HG03571 (cell line): ENCODE data around the gene ACAP2.
"Not testable (repeated sequence)": the region's sequence is repeated elsewhere in the genome, so short reads cannot be mapped to it uniquely, and the experiment has no call there.

ENCODE experiments used
- ATAC-seq: cut with Tn5 transposase; IDR thresholded peaks from one replicate; pipeline ENCODE4 v1.9.1; 2021; ENCODE audit not compliant: unreplicated experiment

The ACAP2 gene, protein sequence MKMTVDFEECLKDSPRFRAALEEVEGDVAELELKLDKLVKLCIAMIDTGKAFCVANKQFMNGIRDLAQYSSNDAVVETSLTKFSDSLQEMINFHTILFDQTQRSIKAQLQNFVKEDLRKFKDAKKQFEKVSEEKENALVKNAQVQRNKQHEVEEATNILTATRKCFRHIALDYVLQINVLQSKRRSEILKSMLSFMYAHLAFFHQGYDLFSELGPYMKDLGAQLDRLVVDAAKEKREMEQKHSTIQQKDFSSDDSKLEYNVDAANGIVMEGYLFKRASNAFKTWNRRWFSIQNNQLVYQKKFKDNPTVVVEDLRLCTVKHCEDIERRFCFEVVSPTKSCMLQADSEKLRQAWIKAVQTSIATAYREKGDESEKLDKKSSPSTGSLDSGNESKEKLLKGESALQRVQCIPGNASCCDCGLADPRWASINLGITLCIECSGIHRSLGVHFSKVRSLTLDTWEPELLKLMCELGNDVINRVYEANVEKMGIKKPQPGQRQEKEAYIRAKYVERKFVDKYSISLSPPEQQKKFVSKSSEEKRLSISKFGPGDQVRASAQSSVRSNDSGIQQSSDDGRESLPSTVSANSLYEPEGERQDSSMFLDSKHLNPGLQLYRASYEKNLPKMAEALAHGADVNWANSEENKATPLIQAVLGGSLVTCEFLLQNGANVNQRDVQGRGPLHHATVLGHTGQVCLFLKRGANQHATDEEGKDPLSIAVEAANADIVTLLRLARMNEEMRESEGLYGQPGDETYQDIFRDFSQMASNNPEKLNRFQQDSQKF

GRCh38 chr3:195442573-195443390 lies at the start of gene ACAP2:
Gene ACAP2, minus strand, starts transcription at chr3:195443020. Its CDS starts 173 bp downstream, at chr3:195442847.
- peak; percentile 91 for ATAC-seq

DNA sequence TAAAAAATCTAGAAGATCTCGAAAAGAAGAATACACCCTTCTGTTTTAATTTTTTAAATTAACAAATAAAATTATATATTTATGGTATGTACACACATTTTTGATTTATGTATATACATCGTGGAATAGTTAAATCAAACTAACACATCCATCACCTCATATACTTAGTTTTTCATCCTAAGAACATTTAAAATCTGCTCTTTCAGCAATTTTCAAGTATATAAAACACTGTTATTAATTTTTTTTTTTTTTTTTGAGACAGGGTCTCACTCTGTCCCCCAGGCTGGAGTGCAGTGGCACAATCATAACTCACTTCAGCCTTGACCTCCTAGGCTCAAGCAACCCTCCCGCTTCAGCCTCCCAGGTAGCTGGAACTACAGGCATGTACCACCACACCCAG lies 32.8 kb upstream of the ACAP2 start:
- no peak for ATAC-seq

GRCh38 chr3:195475116-195475515 lies 32.3 kb upstream of the ACAP2 start:
- ATAC-seq = not testable (repeated sequence)

GRCh38 chr3:195468841-195469240 lies 26.0 kb upstream of the ACAP2 start:
- no peak for ATAC-seq

DNA sequence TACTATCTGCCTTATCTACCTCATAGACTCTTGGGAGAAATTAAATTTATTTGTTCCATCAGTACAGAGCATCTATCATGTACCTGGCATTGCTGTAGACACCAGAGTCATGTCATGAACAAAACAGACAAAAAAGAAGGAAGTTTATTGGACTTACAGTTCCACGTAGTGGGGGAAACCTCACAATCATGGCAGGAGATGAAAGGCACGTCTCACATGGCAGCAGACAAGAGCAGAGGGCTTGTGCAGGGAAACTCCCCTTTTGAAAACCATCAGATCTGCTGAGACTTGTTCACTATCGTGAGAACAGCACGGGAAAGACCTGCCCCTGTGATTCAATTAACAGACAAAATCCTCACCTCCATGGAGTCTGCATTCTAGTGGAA lies 25.6 kb upstream of the ACAP2 start:
- ATAC-seq = no peak

DNA sequence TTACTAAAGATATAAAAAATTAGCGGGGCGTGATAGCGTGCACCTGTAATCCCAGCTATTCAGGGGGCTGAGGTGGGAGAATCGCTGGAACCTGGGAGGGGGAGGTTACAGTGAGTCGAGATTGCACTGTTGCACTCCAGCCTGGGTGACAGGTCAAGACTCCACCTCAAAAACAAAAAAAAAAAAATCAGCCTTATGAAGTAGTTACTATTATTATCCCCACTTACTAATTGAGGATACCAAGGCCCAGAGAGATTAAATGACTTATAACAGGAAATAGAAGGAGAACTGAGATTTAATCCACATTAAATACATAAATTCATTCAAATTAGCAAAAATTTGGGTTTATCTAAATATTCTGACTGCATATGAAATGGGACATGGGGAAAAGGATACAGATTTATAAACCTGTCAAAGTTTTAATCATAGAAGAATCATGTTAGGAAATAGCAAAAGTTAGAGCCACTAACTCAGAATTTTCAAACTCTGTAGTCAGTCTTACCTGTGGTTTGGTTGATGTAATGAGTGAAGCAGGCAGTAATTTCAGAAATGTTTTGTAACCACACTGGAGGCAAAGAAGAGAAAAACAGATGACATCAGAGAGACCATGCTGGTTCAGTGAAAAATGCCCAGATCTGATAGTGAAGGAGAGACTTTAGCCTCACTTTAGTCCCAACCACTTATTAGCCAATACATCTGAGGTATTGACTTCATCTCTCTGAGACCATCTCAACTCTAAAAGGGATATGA lies 25.0 kb upstream of the ACAP2 start:
- ATAC-seq = no peak

GRCh38 chr3:195466251-195466650 lies 23.4 kb upstream of the ACAP2 start:
- ATAC-seq = no peak

- ATAC-seq = not testable (repeated sequence)
Observed at GRCh38 chr3:195462922-195463321, 20.1 kb upstream of the ACAP2 start.

DNA sequence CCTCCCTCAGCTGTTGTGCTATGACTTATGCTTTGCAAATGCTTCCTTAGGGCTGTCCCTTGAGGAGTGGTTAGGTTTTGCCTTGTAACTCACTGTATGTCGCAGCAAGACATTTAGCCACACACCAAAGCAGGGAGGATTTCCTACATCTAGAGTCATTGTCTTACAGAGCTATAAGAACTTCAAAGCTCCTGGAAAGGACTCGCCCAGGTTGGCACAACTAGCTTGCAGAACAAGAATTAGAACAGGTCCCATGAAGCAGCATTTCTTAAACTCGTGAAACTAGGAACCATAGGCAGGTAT lies 19.4 kb upstream of the ACAP2 start:
- no peak for ATAC-seq

- no peak for ATAC-seq
Observed at GRCh38 chr3:195461594-195462307, 18.9 kb upstream of the ACAP2 start.

- ATAC-seq = no peak
Observed at GRCh38 chr3:195460091-195460713, 17.4 kb upstream of the ACAP2 start.

DNA sequence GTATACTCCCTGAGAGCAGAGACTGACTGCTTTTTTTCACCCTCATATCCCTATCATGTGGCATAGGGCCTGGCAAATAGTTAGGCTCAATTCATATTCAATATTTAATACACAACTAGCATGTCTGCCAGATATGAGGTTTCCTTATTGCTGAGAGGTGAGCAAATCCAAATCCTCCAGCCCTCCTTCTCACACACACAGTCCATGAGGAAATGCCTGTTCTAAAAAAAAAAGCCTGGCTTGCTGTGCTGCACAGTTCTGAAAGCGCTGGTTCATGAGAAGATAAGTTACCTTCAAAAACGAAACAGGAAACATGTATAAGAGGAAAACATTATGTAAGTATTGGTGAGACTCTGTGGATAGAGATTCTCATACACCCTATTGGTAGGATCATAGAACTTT lies 15.5 kb upstream of the ACAP2 start:
- ATAC-seq = peak; percentile 68

DNA sequence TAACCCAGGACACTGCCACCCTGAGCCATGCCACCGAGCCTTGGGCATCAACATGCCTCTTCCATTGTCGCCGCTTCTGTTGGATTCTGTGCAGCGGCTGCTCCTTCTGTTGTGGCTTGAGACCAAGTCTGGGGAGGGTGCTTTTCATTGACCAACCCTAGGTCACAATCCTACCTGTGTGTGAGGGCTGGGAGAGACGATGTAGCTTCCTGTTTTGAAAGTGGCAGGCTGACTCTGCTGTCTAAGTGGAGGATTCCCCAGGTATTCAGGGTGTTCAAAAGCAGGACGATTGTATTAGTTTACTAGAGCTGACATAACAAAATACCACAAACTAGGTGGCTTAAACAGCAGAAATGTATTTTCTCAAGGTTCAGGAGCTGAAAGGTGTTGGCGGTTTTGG lies 13.0 kb upstream of the ACAP2 start:
- no peak for ATAC-seq

DNA sequence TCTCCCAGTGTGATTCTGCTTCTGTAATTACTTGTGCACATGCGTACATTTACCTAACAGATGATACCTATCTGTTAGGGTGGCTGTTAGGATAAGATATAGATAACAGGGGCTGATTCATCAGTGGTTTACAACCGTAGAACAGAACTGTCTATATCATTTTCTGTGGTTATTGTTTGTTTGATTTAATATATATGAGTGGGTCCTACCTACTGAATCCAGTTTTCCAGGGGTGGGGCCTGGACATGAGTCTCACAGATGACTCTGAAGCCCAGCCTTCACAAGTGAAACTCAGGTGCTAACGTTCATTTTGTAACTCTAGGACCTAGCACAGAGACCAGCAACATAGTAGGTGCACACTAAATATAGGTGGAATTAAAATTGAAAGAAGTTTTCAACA lies 10.4 kb upstream of the ACAP2 start:
- ATAC-seq = no peak

DNA sequence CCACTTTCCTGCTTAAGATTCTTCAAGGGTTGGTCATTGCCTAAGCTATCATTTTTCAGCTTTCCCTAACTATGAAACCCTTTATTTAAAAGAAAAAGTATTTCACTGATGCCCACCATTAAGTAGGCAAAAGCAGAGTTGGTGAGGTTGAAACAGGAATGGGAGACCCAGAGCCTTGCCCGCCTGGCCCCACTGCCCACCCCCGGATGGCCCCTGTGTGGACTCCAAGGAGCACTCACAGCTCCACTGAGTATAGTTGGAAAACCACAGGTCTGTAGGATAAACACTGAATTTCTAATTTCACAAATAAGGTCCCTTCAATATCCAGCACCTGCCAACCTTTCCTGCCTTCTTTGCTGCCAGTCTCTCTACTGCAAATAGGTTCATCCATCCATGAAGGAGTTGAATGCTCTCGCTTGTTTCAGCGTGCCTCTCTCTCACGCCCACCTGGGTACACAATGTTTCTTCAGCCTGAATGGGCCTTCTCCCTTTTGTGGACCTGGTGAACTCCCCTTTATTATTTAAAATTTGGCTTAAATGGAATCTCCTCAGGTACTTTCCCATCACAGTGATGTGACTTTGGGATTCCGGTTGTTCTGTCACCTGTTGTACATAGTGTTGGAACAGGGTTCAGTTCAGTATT lies 8.7 kb upstream of the ACAP2 start:
- no peak for ATAC-seq

- ATAC-seq = no peak
Observed at GRCh38 chr3:195450731-195451229, 8.0 kb upstream of the ACAP2 start.

GRCh38 chr3:195448205-195448875 lies 5.5 kb upstream of the ACAP2 start:
- no peak for ATAC-seq

- no peak for ATAC-seq
Observed at GRCh38 chr3:195447201-195447600, 4.4 kb upstream of the ACAP2 start.

DNA sequence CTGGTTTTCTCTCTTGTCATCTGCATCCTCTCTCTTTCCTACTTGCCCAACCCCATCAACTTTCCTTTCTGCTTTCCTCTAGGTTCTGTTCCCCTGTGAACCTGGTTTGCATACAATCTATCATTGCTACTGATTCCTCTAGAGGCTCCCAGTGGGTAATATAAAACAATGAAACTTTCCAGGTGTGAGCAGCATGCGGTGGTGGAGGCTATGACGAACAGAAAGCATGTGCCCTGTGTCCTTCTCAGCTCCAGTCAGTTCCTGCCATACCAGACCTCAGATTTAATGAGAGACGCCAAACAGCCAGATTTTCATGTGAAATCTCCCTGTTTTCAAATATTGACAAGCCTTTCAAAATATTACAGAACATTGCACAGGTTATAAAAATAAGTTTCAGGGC lies 3.5 kb upstream of the ACAP2 start:
- ATAC-seq = no peak
